Esophagus squamous epithelium (tissue), 5 donors: ENCODE measurements around the gene MICALL2. TPM values are rescaled to one million over a fixed set of nuclear protein-coding genes. Genes with fewer than 3 reads are reported as not detected.
A peak's percentile ranks its signal among the peaks of the same experiment; 100 is the strongest.

ENCODE experiments used
- DNase-seq: peaks from one replicate; lab custom pipeline; 2025; lab: John Stamatoyannopoulos, UW
- H3K27ac ChIP-seq, 4 donors: fragments of 200-600 bp; sonication (generic); one replicate each; pipeline ENCODE4 v1.5.1; 2016 to 2019; ENCODE audit warnings: mild to moderate bottlenecking in 1 of 4
- H3K27me3 ChIP-seq, 4 donors: fragments of 200-600 bp; sonication (generic); 1 replicate in 3 of 4; 2 replicates in 1 of 4; pipeline versions ENCODE4 v1.5.1 to v1.6.0; 2017 to 2021; ENCODE audit warnings: antibody characterized with exemption in 1 of 4
- H3K36me3 ChIP-seq, 3 donors: fragments of 200-600 bp; sonication (generic); one replicate each; pipeline ENCODE4 v1.5.1; 2016 to 2019
- H3K4me1 ChIP-seq, 3 donors: fragments of 200-600 bp; sonication (generic); one replicate each; pipeline ENCODE4 v1.5.1; 2017 to 2019
- H3K4me3 ChIP-seq, 4 donors: fragments of 200-600 bp; sonication (generic); 1 replicate in 3 of 4; 2 replicates in 1 of 4; pipeline ENCODE4 v1.5.1; 2016 to 2019; ENCODE audit warnings: mild to moderate bottlenecking in 2 of 4, moderate library complexity in 1 of 4
- H3K9me3 ChIP-seq, 3 donors: fragments of 200-600 bp; sonication (generic); one replicate each; pipeline ENCODE4 v1.5.1; 2016 to 2019
- CTCF ChIP-seq, 6 experiments: fragments of 450-650 bp in 4 of 6; fragments of 200-600 bp in 2 of 6; sonication (generic) in 2 of 6; IDR thresholded peaks; one replicate each; pipeline ENCODE4 v1.5.1; 2016 to 2019; ENCODE audit warnings: antibody characterized with exemption in 6 of 6, mild to moderate bottlenecking in 4 of 6, moderate library complexity in 4 of 6
- POLR2A ChIP-seq, 4 donors: fragments of 450-650 bp; IDR thresholded peaks; one replicate each; pipeline ENCODE4 v1.6.1; 2017; ENCODE audit warnings: antibody characterized with exemption in 4 of 4, mild to moderate bottlenecking in 4 of 4, moderate library complexity in 3 of 4
- WGBS, 2 donors: methylation state at CpG; one replicate each; pipeline ENCODE4 v1.1.5; 2018; 5-methylcytosine and 5-hydroxymethylcytosine counted together
- intact Hi-C: fragments of 100-400 bp; cut with DNase I; formaldehyde crosslinking; loops from one replicate; pipeline ENCODE4 v1.15.0; 2022
- total RNA-seq, 4 donors: library from RNA; depleted of rRNA; stranded (reverse); fragments of >200 nt; gene quantifications; one replicate each; pipeline ENCODE4 v1.1.0, GENCODE V29; 2016
- donor health status: DM: yes; HTN: yes; CAD: no.

The MICALL2 gene
- total RNA-seq, 4 donors from 2014 or later = 14.1 to 17.5 (median 16.5) TPM

GRCh38 chr7:1476859-1477258 lies 17.6 kb upstream of the MICALL2 start:
- intact Hi-C loops = loop anchor here (10.0 kb wide), 1 partner anchor 252 kb away; no protein-coding TSS in a partner anchor
- no peak overlapping the region for H3K27ac ChIP-seq
- 90% methylated on average over 2 of the region's 15 CpGs; no CpG with 5 or more reads in 1 of the 2 donors for WGBS, 2 donors
- no peaks in the 10 kb centered on the region for H3K9me3 ChIP-seq
- H3K27me3 ChIP-seq = no peaks in the 10 kb centered on the region
- H3K4me3 ChIP-seq = no peak overlapping the region
- no peak for TF ChIP-seq CTCF (IDR thresholded peaks at IDR 0.05)
- no peak for TF ChIP-seq POLR2A (IDR thresholded peaks at IDR 0.05)
- DNase-seq = no peak
- peaks cover 12 to 18% (median 13%) of the 10 kb centered on the region in 3 donors for H3K4me1 ChIP-seq
- peaks cover 44 to 97% (median 46%) of the 10 kb centered on the region in 3 donors for H3K36me3 ChIP-seq

GRCh38 chr7:1475991-1476390 lies 16.7 kb upstream of the MICALL2 start:
- WGBS, 2 donors = 83 to 96% methylated on average over 6 to 8 of the region's 22 CpGs
- DNase-seq = no peak

DNA sequence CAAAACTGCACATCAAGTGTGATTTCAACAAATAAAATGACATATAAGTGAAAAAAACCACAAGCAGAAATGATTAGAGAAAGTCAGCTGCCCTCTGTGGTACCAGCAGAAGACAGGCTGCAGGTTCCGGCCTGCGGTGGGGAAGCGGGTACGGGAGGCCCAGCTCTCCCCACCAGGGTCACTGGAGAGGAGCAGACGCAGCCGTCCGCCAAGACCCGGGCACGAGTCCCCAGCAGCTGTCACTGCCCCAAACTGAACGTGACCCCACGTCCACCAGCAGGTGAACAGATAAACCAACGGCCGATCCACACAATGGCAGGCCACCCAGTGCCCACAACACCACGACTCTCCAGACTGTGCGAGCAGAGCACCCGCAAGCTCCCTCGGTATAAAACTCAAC lies 16.1 kb upstream of the MICALL2 start:
- Histone ChIP-seq H3K4me1 (peaks cover 12 to 18% (median 13%) of the 10 kb centered on the region in 3 donors), H3K4me3 (no peak overlapping the region), H3K27ac (no peak overlapping the region), H3K9me3 (no peaks in the 10 kb centered on the region), H3K27me3 (no peaks in the 10 kb centered on the region), H3K36me3 (peaks cover 46 to 97% (median 52%) of the 10 kb centered on the region in 3 donors)
- 87% methylated on average over 6 to 9 of the region's 17 CpGs for WGBS, 2 donors
- no peak for TF ChIP-seq CTCF (IDR thresholded peaks at IDR 0.05)
- no peak for DNase-seq
- intact Hi-C loops = loop anchor here (10.0 kb wide), 1 partner anchor 251 kb away; no protein-coding TSS in a partner anchor

More at GRCh38 chr7:1475991-1476390, 16.7 kb upstream of the MICALL2 start:
- no peak overlapping the region for H3K4me3 ChIP-seq
- no peak overlapping the region for H3K27ac ChIP-seq
- no peaks in the 10 kb centered on the region for H3K27me3 ChIP-seq
- TF ChIP-seq POLR2A (IDR thresholded peaks at IDR 0.05) (no peak), CTCF (IDR thresholded peaks at IDR 0.05) (no peak)
- peaks cover 42 to 97% (median 49%) of the 10 kb centered on the region in 3 donors for H3K36me3 ChIP-seq
- intact Hi-C loops = loop anchor here (10.0 kb wide), 1 partner anchor 251 kb away; no protein-coding TSS in a partner anchor
- no peaks in the 10 kb centered on the region for H3K9me3 ChIP-seq
- H3K4me1 ChIP-seq = peaks cover 12 to 18% (median 13%) of the 10 kb centered on the region in 3 donors

- TF ChIP-seq CTCF (IDR thresholded peaks at IDR 0.05) (no peak), POLR2A (IDR thresholded peaks at IDR 0.05) (no peak)
- H3K27ac ChIP-seq = peak overlapping the region; percentile 10 to 71 (median 66)
- intact Hi-C loops = loop anchor here (5.0 to 10.0 kb wide), 2 partner anchors 42 to 250 kb away; no protein-coding TSS in a partner anchor
- no peaks in the 10 kb centered on the region for H3K27me3 ChIP-seq
- peaks cover 45 to 97% (median 54%) of the 10 kb centered on the region in 3 donors for H3K36me3 ChIP-seq
- no peak overlapping the region for H3K4me3 ChIP-seq
- peaks cover 12 to 18% (median 13%) of the 10 kb centered on the region in 3 donors for H3K4me1 ChIP-seq
- H3K9me3 ChIP-seq = no peaks in the 10 kb centered on the region
- WGBS, 2 donors = 61 to 80% methylated on average over 1 to 12 of the region's 24 CpGs
- DNase-seq = no peak
These were observed 15.5 kb upstream of the MICALL2 start for GRCh38 chr7:1474736-1475135.

- Histone ChIP-seq H3K4me3 (no peak overlapping the region), H3K9me3 (no peaks in the 10 kb centered on the region), H3K36me3 (peaks cover 38 to 97% (median 56%) of the 10 kb centered on the region in 3 donors), H3K4me1 (peaks cover 12 to 18% (median 13%) of the 10 kb centered on the region in 3 donors), H3K27me3 (no peaks in the 10 kb centered on the region), H3K27ac (peak overlapping the region; percentile 10 to 71 (median 66))
- TF ChIP-seq POLR2A (IDR thresholded peaks at IDR 0.05) (no peak), CTCF (IDR thresholded peaks at IDR 0.05) (peak; percentile 84 to 99 (median 93))
- intact Hi-C loops = loop anchor here (5.0 to 10.0 kb wide), 2 partner anchors 42 to 249 kb away; no protein-coding TSS in a partner anchor
- peak; percentile 26 for DNase-seq
- 1 to 80% methylated on average over 6 to 19 of the region's 37 CpGs for WGBS, 2 donors
These were observed 14.7 kb upstream of the MICALL2 start for GRCh38 chr7:1473864-1474512.
